HG03139 (cell line): ENCODE measurements around the gene GNG2.

Experiments
- ATAC-seq: cut with Tn5 transposase; IDR thresholded peaks from one replicate; pipeline ENCODE4 v1.9.1; 2021; ENCODE audit not compliant: unreplicated experiment

GNG2 gene

GRCh38 chr14:51860164-51860824, at the start of gene GNG2:
Gene GNG2 (plus strand): TSS chr14:51860612. CDS start chr14:51950679, 90,067 bp downstream.
- ATAC-seq: peak; percentile 86

GRCh38 chr14:51811706-51812105, 48.7 kb upstream of the GNG2 start:
- ATAC-seq: no peak

GRCh38 chr14:51816031-51816430, 44.4 kb upstream of the GNG2 start:
- ATAC-seq: no peak

- ATAC-seq: no peak
Observed at GRCh38 chr14:51817326-51817725, 43.1 kb upstream of the GNG2 start.

- ATAC-seq: no peak
Observed at GRCh38 chr14:51818748-51819380, 41.5 kb upstream of the GNG2 start.

- no peak for ATAC-seq
Observed at GRCh38 chr14:51821822-51822221, 38.6 kb upstream of the GNG2 start.

- no peak for ATAC-seq
Observed at GRCh38 chr14:51822499-51822898, 37.9 kb upstream of the GNG2 start.

GRCh38 chr14:51823706-51824105, 36.7 kb upstream of the GNG2 start:
- ATAC-seq: no peak

GRCh38 chr14:51824191-51824590, 36.2 kb upstream of the GNG2 start:
- no peak for ATAC-seq

- ATAC-seq: no peak
Observed at GRCh38 chr14:51825926-51826325, 34.5 kb upstream of the GNG2 start.

GRCh38 chr14:51828017-51828797, 32.2 kb upstream of the GNG2 start:
- ATAC-seq: peak; percentile 87

GRCh38 chr14:51834240-51834639, 26.2 kb upstream of the GNG2 start:
- ATAC-seq: no peak

- ATAC-seq: no peak
Observed at GRCh38 chr14:51836417-51836816, 24.0 kb upstream of the GNG2 start.

GRCh38 chr14:51844081-51844881, 16.1 kb upstream of the GNG2 start:
- ATAC-seq: peak; percentile 45

GRCh38 chr14:51845811-51846210, 14.6 kb upstream of the GNG2 start:
- ATAC-seq: no peak

- peak; percentile 58 for ATAC-seq
Observed at GRCh38 chr14:51846631-51847488, 13.6 kb upstream of the GNG2 start.

GRCh38 chr14:51847489-51847796, 13.0 kb upstream of the GNG2 start:
- no peak for ATAC-seq

GRCh38 chr14:51848120-51848519, 12.3 kb upstream of the GNG2 start:
- ATAC-seq: no peak

- no peak for ATAC-seq
Observed at GRCh38 chr14:51849097-51849496, 11.3 kb upstream of the GNG2 start.

GRCh38 chr14:51850651-51851050, 9.8 kb upstream of the GNG2 start:
- ATAC-seq: no peak
